Activated T-cell treated with anti-CD3 and anti-CD28 coated beads for 1 hour (primary cell): ENCODE measurements around the gene ADRA2B.
A peak's percentile ranks its signal among the peaks of the same experiment; 100 is the strongest.

Source experiments
- DNase-seq: peaks from one replicate; pipeline ENCODE4 v3.0.0-alpha.2; 2020; ENCODE audit warnings: low read depth

Gene ADRA2B

DNA sequence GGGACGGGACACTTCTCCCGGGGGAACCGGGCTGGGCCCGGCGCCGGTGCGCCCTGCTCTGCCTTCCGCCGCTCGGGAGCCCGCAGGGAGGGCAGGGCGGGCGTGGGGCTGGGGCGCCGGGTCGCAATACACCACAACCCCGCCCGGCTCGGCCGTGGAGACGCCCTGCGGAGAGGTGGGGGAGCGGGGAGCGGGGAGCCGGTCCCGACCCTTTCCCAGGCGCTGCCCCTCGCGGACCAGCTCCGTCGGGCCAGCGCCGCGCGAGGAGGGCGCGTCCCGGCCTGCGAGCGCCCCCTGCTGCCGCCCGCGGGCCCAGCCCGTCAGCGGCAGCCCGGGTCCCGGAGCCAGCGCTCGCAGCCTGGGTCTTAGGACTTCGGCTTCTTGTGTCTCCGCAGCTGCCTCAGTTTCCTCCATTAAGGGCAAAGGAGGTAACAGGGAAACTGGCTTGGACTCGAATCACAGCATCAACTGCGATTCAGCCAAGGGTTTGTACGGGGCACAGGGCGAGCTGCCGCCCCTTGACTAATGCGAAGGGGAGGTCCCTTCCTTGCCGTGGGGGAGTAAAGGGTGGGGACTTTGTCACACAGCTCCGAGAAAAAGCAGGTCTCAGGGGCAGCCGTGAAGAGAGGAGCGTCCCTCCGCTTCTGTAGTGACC, 635 bp upstream of the ADRA2B start:
- peak; percentile 51 for DNase-seq

- DNase-seq: no peak
Observed at GRCh38 chr2:96115631-96116423, 544 bp downstream of the ADRA2B start.

DNA sequence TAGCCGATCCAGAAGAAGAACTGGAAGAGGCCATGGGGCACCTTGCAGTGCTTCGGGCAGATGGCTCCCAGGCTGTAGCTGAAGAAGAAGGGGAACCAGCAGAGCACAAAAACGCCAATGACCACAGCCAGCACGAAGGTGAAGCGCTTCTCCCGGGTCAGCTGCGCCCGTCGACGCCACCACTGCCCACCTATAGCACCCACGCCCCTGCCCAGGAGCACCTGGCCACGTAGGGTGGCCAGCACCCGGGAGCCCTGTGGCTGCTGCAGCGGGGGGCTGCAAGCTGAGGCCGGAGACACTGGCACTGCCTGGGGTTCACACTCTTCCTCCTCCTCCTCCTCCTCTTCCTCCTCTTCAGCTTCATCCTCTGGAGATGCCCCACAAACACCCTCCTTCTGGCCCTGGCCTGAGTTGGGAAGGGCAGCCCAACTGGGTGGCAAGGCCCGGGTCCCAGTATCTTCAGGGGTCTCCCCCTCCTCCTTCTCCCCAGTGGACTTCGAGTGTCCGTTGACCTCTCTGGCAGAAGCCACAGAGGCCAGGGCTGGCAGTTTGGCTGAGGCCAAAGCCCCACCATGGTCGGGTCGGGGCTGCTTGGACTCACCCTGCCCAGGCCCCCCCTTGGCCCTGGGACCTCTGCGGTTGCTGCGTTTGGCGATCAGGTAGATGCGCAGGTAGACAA, 1.3 kb downstream of the ADRA2B start:
- DNase-seq: no peak

- DNase-seq: no peak
Observed at GRCh38 chr2:96114546-96114902, 1.8 kb downstream of the ADRA2B start.

GRCh38 chr2:96113951-96114350, 2.4 kb downstream of the ADRA2B start:
- DNase-seq: no peak

DNA sequence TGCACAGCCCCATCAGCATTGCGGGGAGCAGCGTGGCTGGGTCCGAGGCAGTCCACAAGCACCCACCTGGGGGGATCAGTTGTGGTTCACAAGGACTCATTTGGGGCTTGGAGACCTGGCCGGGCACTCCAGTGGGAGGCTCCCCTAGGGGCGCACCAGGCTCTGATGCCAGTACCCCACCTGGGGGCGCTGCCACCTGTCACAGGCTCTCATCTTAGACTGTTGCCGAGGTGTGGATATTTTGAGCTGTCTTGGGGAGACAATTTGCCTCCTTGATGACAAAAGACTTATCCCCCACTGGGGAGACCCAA, 3.0 kb downstream of the ADRA2B start:
- no peak for DNase-seq

- no peak for DNase-seq
Observed at GRCh38 chr2:96112501-96113366, 3.6 kb downstream of the ADRA2B start.

- DNase-seq: no peak
Observed at GRCh38 chr2:96111823-96112500, 4.4 kb downstream of the ADRA2B start.

GRCh38 chr2:96111257-96111640, 5.1 kb downstream of the ADRA2B start:
- DNase-seq: no peak

DNA sequence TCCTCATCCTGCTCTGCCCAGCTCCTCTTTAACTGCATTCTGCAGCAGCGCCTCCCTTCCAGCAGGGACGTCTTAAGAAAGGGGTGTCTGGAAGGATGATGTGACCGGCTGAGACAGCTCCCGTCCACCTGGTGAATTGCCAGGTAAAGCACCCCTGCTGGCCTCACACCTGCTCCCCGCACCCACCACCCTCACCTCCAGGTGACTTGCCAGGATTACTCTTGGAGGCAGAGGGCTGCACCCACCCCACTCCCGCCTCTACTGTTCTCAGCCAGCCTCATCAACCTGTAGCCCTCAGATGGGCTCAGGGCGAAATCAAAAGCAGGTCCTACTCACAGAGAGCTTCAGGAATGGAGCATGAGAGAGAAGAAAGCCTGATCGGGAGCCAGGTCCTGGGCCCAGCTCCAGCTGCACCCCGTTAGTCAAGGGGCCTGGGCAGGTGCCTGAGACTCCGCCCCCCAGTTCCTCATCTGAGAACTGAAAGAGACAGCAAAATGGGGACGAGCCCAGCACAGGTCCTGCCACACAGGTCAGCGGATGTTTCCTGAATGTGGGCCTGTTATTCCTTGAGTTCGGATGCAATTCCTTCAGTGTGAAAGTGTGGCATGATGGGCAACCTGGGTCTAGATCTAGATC, 5.6 kb downstream of the ADRA2B start:
- no peak for DNase-seq

DNA sequence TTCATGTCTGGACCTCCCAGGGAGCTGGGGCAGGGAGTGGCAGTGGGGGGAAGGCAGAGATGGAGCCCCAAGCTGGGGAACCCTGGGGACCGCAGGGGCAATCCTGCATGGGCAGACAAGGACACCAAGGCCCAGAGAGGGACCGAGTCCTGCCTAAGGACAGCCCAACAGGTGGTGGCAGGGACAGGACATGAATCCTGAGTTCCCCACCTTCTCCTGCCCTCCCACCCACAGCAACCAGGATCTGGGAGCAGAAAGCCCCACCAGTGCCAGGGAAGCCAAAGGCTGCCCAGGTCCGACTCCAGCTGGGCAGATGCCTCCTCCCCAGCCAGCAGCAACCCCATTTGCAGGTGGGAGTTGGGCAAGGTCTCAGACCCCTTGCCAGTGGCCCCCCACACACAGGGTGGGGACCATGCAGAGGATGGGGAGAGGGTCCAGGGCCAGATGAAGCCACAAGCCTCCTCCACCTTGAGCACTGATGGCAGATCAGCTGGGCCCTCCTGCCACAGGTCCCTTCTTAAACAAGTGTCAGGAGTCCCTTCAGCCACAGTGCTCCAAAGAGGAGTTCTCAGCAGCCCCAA, 6.3 kb downstream of the ADRA2B start:
- DNase-seq: no peak

GRCh38 chr2:96109361-96109680, 7.0 kb downstream of the ADRA2B start:
- no peak for DNase-seq

DNA sequence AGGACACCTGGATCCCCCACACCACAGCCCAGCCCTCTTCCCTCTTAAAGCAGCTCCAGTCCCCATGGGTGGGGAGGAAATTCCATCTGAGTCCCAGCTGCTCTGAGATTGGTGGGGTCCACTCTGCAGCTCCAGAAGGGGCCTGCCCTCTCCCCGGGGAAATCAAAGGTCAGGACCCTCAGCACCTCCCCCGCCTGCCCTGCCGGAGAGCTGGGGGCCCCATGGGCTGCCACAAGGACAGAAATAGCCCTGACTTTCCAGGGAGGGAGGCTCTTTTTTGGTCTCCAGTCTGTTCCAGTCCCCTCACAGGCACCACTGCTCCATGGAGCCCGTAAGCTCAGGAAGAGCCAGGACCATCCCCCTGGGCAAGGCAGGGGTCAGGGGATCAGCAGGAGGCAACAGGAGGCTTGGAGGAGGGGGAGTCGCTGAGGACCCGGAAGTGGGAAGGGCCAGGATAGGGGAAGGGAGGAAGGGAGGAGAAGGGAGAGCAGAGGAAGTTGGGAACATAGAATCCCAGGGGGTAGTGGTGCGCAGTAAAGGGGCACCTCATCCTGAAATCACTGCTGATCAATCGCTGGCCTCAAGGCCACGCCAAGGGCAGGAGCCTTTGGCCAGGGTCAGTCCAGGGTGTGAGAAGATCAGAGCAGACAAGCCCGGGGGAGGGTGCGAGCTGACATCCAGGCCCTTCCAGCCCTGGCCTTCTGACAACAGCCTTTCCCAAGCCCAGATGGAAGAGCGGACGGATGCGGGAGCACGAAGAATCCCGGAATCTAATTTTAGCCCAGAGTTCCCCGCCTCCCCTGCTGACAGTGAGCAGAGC, 7.6 kb downstream of the ADRA2B start:
- no peak for DNase-seq

DNA sequence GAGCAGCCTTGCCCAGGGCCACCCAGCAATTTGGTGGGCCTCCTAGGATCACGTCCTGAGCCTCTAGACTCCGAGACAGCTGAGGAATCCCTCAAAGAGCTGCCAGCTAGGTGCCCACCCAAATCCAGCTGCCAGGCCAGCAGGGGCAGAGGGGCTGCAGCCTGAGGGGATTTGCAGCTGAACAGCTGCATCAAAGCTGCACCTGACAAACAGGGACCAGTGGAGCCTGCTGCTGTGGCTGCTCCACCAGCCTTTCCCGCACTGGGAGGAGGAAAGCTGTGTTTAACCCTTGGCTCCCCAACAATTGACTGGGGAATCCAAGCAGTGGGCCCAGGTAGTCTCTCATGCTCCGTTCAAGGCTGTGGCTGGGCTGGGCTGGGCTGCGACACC, 8.2 kb downstream of the ADRA2B start:
- no peak for DNase-seq

DNA sequence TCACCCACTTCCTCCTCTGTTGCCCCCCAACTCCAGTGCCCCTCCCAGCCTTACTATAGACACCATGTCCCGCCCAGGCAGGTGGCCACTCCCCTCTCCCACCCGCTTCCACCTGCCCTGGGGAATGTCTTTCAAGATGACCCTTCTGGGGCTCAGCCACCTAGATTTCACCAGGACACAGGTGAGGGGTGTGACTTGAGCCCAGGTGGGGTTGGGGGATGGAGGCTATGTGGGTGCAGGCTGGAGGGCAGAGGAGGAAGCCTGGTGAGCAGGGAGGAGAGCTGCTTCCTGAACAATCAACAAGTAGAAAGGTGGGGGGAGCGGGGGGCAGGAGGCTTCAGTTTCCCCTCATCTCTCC, 8.7 kb downstream of the ADRA2B start:
- no peak for DNase-seq

GRCh38 chr2:96106991-96107707, 9.2 kb downstream of the ADRA2B start:
- no peak for DNase-seq

DNA sequence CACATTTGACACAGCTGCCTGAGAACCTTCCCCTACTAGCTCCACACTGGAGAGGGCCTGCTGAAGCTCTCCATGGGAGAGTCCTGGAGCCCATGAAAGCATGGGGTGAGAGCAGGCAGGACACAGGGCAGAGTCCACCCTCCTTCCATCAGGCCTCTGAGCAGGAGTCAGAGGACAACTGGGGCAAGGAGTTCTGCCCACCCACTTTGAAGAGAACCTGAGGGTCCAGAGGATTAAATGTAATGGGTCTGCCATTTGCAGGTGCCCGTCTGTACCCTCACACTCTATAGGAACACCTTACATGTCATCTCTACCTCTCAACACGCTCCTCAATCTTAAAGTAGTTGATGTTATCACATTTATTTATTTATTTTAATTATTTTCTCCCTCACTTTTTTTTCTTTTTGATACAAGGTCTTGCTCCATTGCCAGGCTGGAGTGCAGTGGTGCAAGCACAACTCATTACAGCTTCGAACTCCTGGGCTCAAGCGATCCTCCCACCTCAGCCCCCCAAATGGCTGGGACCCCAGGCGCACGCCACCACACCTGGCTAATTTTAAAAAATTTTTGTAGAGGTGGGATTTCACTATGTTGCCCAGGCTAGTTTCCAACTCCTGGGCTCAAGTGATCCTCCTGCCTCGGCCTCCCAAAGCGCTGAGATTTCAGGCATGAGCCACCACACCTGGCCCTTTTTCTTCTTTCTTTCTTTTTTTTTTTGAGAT, 10.2 kb downstream of the ADRA2B start:
- DNase-seq: no peak

DNA sequence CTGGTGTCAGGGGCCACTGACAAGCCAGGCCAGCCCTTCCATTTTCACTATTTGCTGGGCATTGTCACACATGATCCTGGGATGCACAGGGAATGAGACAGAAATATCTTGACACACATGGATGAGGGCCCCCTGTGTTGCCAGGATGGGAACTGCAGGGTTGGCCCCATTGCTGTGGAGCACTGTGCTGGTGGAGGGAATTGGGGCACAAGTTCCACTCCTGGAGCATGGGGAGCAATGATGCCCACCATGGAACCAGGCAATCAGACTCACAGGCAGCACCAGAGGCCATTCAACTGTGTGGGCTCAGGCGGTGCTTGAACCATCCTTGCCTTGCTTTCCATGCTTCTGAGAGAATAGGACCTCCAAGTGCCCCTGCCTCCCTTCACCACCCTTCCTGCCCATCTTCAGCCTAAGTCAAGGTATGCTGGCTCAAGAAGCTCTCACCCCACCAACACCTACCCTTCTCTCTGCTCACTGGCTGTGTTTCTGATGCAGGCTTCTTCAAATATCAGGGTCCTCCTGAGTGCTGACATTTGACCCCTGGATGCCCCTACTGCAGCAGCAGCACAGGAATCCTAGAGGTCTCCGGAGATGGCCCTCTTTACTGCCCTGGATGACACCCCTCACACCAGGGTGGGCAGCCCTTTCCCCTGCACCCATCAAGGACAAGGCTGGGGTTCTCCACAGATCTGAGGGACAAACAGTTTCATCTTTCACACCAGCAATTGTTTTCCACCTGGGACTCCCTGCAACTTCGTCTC, 11.0 kb downstream of the ADRA2B start:
- DNase-seq: no peak
